ENCODE data around the gene RNF212. TPM values are rescaled to one million over a fixed set of nuclear protein-coding genes. Genes with fewer than 3 reads are reported as not detected.
"Not testable (repeated sequence)": the region's sequence is repeated elsewhere in the genome, so short reads cannot be mapped to it uniquely, and the experiment has no call there.

The RNF212 gene
- polyA plus RNA-seq, 1 donor = 1.8 TPM

DNA sequence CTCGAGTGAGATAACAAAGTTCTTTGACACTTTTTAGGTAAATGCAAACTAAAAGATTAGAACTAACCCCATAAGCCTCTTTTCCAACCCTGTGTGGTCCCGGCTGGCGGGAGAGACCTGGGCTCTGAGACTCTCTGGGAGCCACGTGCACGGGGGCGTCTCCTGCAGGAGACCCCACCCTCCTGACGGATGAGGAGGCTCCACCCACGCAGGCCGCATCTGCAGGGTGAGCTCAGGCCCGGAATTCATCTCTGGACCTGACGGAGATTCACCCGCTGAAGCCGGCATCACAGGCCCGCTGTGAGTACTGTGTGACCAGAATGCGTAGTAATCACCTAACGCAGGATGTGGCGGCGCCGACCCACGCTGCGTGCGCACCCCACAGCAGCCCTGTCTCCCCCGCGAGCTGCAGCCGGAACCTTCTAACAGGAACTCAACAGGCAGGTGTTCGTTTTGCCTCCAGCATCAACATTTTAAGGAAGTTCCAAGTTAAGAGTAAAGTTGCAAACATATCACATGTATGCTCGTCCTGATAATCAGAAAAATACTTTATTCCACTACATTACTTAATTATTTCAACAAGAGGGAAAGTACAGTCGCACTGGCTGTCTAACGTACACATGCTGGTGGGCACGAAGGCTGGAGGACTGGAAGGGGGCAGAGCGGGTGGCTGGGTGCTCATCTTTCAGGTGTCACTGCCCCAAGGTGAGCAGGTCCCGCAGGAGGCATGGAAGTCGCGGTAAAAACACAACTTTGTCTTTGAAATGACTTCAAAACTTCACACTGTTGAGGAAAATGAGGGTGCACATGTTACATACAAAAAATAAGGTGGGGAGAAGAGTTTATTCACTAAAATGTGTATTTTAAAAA lies 57.4 kb downstream of the RNF212 start:
- no peaks in the 10 kb centered on the region for H3K36me3 ChIP-seq (ENCODE audit: control insufficient read depth, insufficient read depth, low read length)
- peaks cover 6% of the 10 kb centered on the region for H3K9me3 ChIP-seq (ENCODE audit: control insufficient read depth, low read depth, low read length)
- no peak overlapping the region for H3K27ac ChIP-seq (ENCODE audit: low read length)
- H3K4me1 ChIP-seq (ENCODE audit: control insufficient read depth, insufficient read depth, low read length) = peaks cover 9% of the 10 kb centered on the region
- H3K27me3 ChIP-seq (ENCODE audit: control insufficient read depth, insufficient read depth, low read length) = peaks cover 75% of the 10 kb centered on the region
- DNase-seq = peak in 1 of 2 donors; percentile 35
- no peak overlapping the region for H3K4me3 ChIP-seq (ENCODE audit: low read length)
- WGBS (ENCODE audit: insufficient coverage, low lambda C conversion rate) = 100% methylated on average over 1 of the region's 34 CpGs

DNA sequence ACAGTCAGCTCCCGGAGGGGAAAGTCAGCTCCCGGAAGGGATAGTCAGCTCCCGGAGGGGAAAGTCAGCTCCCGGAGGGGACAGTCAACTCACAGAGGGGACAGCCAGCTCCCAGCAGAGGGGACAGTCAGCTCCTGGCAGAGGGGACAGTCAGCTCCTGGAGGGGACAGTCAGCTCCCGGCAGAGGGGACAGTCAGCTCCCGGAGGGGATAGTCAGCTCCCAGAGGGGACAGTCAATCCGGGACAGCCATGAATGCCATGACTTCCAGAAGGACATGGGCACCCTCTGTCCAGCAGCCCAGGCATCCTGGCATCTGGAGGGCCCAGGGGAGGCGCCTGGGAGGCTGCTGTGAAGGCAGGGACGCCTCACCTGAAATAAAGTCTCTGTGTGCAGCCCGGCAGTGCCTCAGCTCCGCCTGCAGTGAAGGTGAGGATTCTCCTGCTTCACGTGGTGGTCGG lies 58.1 kb downstream of the RNF212 start:
- H3K27ac ChIP-seq (ENCODE audit: low read length); H3K36me3 ChIP-seq (ENCODE audit: control insufficient read depth, insufficient read depth, low read length); DNase-seq; H3K4me1 ChIP-seq (ENCODE audit: control insufficient read depth, insufficient read depth, low read length); H3K4me3 ChIP-seq (ENCODE audit: low read length): not testable (repeated sequence)
- WGBS (ENCODE audit: insufficient coverage, low lambda C conversion rate) = no CpG with 5 or more reads among the region's 13 CpGs
- Histone ChIP-seq H3K27me3 (ENCODE audit: control insufficient read depth, insufficient read depth, low read length) (peaks cover 76% of the 10 kb centered on the region), H3K9me3 (ENCODE audit: control insufficient read depth, low read depth, low read length) (peaks cover 10% of the 10 kb centered on the region)

- DNase-seq = not testable (repeated sequence)
- peaks cover 78% of the 10 kb centered on the region for H3K27me3 ChIP-seq (ENCODE audit: control insufficient read depth, insufficient read depth, low read length)
These were observed 58.6 kb downstream of the RNF212 start for GRCh38 chr4:1054696-1055242.

GRCh38 chr4:1053891-1054290 lies 59.5 kb downstream of the RNF212 start:
- not testable (repeated sequence) for H3K27ac ChIP-seq (ENCODE audit: low read length); DNase-seq

More at GRCh38 chr4:1054696-1055242, 58.6 kb downstream of the RNF212 start:
- H3K9me3 ChIP-seq (ENCODE audit: control insufficient read depth, low read depth, low read length) = peaks cover 10% of the 10 kb centered on the region
- not testable (repeated sequence) for H3K4me3 ChIP-seq (ENCODE audit: low read length); H3K4me1 ChIP-seq (ENCODE audit: control insufficient read depth, insufficient read depth, low read length); H3K36me3 ChIP-seq (ENCODE audit: control insufficient read depth, insufficient read depth, low read length); H3K27ac ChIP-seq (ENCODE audit: low read length)
- WGBS (ENCODE audit: insufficient coverage, low lambda C conversion rate) = no CpG with 5 or more reads among the region's 11 CpGs

GRCh38 chr4:1053080-1053661 lies 60.2 kb downstream of the RNF212 start:
- DNase-seq = no peak
- no CpG with 5 or more reads among the region's 24 CpGs for WGBS (ENCODE audit: insufficient coverage, low lambda C conversion rate)
- H3K27me3 ChIP-seq (ENCODE audit: control insufficient read depth, insufficient read depth, low read length) = peaks cover 76% of the 10 kb centered on the region

More at GRCh38 chr4:1053891-1054290, 59.5 kb downstream of the RNF212 start:
- H3K4me3 ChIP-seq (ENCODE audit: low read length); H3K4me1 ChIP-seq (ENCODE audit: control insufficient read depth, insufficient read depth, low read length); H3K36me3 ChIP-seq (ENCODE audit: control insufficient read depth, insufficient read depth, low read length): not testable (repeated sequence)
- H3K27me3 ChIP-seq (ENCODE audit: control insufficient read depth, insufficient read depth, low read length) = peaks cover 78% of the 10 kb centered on the region
- no CpG with 5 or more reads among the region's 7 CpGs for WGBS (ENCODE audit: insufficient coverage, low lambda C conversion rate)
- peaks cover 14% of the 10 kb centered on the region for H3K9me3 ChIP-seq (ENCODE audit: control insufficient read depth, low read depth, low read length)

DNA sequence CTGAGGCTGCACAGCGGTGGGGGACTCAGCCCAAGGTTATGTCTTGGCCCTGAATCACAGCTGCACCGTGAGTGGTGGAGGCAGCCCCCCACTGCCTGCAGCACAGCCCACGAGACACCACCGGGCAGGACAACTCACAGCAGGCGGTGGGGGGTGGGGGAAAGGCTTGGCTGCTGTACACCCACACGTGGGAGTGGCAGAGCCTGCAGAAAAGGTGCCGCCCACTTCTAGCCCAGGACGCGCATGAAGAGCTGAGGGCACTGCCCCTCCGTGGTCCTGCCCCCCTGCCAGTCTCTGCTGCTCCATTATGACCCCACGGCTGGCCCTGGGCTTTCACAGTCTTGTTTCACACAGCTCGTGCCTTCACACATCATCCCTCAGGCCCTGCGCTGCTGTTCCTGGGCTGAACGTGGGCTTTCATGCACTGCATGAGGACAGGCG lies 61.1 kb downstream of the RNF212 start:
- H3K4me3 ChIP-seq (ENCODE audit: low read length) = no peak overlapping the region
- no CpG with 5 or more reads among the region's 15 CpGs for WGBS (ENCODE audit: insufficient coverage, low lambda C conversion rate)
- H3K4me1 ChIP-seq (ENCODE audit: control insufficient read depth, insufficient read depth, low read length) = peaks cover 11% of the 10 kb centered on the region
- DNase-seq = no peak
- H3K9me3 ChIP-seq (ENCODE audit: control insufficient read depth, low read depth, low read length) = peaks cover 14% of the 10 kb centered on the region
- peaks cover 81% of the 10 kb centered on the region for H3K27me3 ChIP-seq (ENCODE audit: control insufficient read depth, insufficient read depth, low read length)
- H3K36me3 ChIP-seq (ENCODE audit: control insufficient read depth, insufficient read depth, low read length) = no peaks in the 10 kb centered on the region
- no peak overlapping the region for H3K27ac ChIP-seq (ENCODE audit: low read length)

More at GRCh38 chr4:1053080-1053661, 60.2 kb downstream of the RNF212 start:
- H3K36me3 ChIP-seq (ENCODE audit: control insufficient read depth, insufficient read depth, low read length) = no peaks in the 10 kb centered on the region
- H3K9me3 ChIP-seq (ENCODE audit: control insufficient read depth, low read depth, low read length) = peaks cover 14% of the 10 kb centered on the region
- H3K27ac ChIP-seq (ENCODE audit: low read length) = no peak overlapping the region
- H3K4me1 ChIP-seq (ENCODE audit: control insufficient read depth, insufficient read depth, low read length) = peaks cover 7% of the 10 kb centered on the region
- no peak overlapping the region for H3K4me3 ChIP-seq (ENCODE audit: low read length)

GRCh38 chr4:1051472-1051871 lies 61.9 kb downstream of the RNF212 start:
- Histone ChIP-seq H3K27me3 (ENCODE audit: control insufficient read depth, insufficient read depth, low read length) (peaks cover 78% of the 10 kb centered on the region), H3K36me3 (ENCODE audit: control insufficient read depth, insufficient read depth, low read length) (no peaks in the 10 kb centered on the region), H3K4me1 (ENCODE audit: control insufficient read depth, insufficient read depth, low read length) (peaks cover 15% of the 10 kb centered on the region), H3K9me3 (ENCODE audit: control insufficient read depth, low read depth, low read length) (peaks cover 13% of the 10 kb centered on the region), H3K27ac (ENCODE audit: low read length) (no peak overlapping the region), H3K4me3 (ENCODE audit: low read length) (no peak overlapping the region)
- DNase-seq = no peak
- WGBS (ENCODE audit: insufficient coverage, low lambda C conversion rate) = 80% methylated on average over 2 of the region's 9 CpGs

DNA sequence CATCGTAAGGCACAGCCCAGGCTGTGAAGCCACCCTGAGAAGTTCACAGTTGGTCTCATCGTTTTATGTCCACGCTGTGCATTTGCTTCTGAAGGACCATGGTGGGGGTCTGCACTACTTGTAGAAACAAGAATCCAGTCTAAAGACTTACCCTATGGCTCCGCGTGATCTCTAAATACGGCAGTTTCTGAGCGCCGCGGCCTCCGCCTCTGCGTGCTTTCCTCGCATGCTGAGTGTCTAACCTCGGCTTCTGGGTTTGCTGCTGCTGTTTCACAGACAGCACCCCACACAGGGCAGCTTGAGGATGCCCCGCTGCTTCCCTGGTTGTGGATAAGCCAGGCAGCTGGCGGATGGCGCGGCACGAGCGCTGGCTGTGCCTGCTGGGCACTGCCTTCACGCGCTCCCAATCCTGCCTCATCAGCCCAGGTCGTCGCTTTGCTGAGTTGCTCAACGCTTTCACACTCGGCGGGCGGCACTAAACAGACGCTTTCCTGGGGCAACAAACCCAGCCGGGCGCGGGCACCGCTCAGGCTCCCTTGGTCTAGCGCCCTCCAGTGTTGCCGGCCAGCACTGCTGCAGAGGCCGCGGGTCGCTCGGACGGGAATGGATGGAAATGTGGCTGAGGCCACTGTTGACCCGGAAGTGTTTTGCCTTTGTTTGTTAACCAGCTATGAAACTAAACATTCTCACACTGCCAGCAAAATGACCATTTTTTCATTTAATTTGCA lies 62.7 kb downstream of the RNF212 start:
- Histone ChIP-seq H3K9me3 (ENCODE audit: control insufficient read depth, low read depth, low read length) (peaks cover 12% of the 10 kb centered on the region), H3K4me3 (ENCODE audit: low read length) (no peak overlapping the region), H3K36me3 (ENCODE audit: control insufficient read depth, insufficient read depth, low read length) (no peaks in the 10 kb centered on the region), H3K27me3 (ENCODE audit: control insufficient read depth, insufficient read depth, low read length) (peaks cover 72% of the 10 kb centered on the region), H3K27ac (ENCODE audit: low read length) (no peak overlapping the region), H3K4me1 (ENCODE audit: control insufficient read depth, insufficient read depth, low read length) (peaks cover 12% of the 10 kb centered on the region)
- no CpG with 5 or more reads among the region's 40 CpGs for WGBS (ENCODE audit: insufficient coverage, low lambda C conversion rate)
- DNase-seq = no peak

DNA sequence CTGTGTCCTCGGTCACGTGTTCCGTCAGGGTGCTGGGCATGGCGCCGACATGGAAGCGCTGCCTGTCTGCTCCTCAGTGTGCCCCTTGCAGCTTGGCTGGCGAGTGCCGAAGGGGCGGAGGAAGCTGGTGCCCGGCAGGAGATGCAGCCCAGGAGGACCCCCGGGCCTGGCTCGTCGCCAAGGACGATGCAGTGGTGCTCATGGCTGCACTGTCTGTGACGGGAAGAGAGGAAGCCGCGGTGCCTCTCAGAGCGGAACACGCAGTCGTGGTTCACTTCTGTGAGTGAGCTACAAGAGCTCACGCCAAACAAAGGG lies 63.8 kb downstream of the RNF212 start:
- no peak for DNase-seq
- Histone ChIP-seq H3K9me3 (ENCODE audit: control insufficient read depth, low read depth, low read length) (peaks cover 15% of the 10 kb centered on the region), H3K4me3 (ENCODE audit: low read length) (no peak overlapping the region), H3K27me3 (ENCODE audit: control insufficient read depth, insufficient read depth, low read length) (peaks cover 76% of the 10 kb centered on the region), H3K27ac (ENCODE audit: low read length) (no peak overlapping the region), H3K36me3 (ENCODE audit: control insufficient read depth, insufficient read depth, low read length) (no peaks in the 10 kb centered on the region), H3K4me1 (ENCODE audit: control insufficient read depth, insufficient read depth, low read length) (peaks cover 8% of the 10 kb centered on the region)
- whole genome bisulfite sequencing (ENCODE audit: insufficient coverage, low lambda C conversion rate) = no CpG with 5 or more reads among the region's 21 CpGs

Data from large intestine (tissue), 3 donors.